BLaER1 treated with 17β-estradiol and CSF1 and Interleukin-3, amounts not matched to agents 10 nM and 100 nM (cell line): ENCODE results near the gene PRDM11.
"Not testable (repeated sequence)": the region's sequence is repeated elsewhere in the genome, so short reads cannot be mapped to it uniquely, and the experiment has no call there.

ENCODE experiments used
- H3K27ac ChIP-seq, 11 experiments: shearing (Covaris generic); formaldehyde crosslinking; 2 replicates each; pipeline ENCODE4 v1.8.1; 2022
- H3K27me3 ChIP-seq, 11 experiments: shearing (Covaris generic); formaldehyde crosslinking; 2 replicates each; pipeline ENCODE4 v1.8.1; 2022
- H3K36me3 ChIP-seq, 11 experiments: shearing (Covaris generic); formaldehyde crosslinking; 2 replicates each; pipeline ENCODE4 v1.8.1; 2022
- H3K4me1 ChIP-seq, 10 experiments: shearing (Covaris generic); formaldehyde crosslinking; 2 replicates each; pipeline ENCODE4 v1.8.1; 2022
- H3K4me2 ChIP-seq, 11 experiments: shearing (Covaris generic); formaldehyde crosslinking; 2 replicates each; pipeline ENCODE4 v1.8.1; 2022
- H3K4me3 ChIP-seq, 10 experiments: shearing (Covaris generic); formaldehyde crosslinking; 2 replicates each; pipeline ENCODE4 v1.8.1; 2022
- H3K9ac ChIP-seq, 11 experiments: shearing (Covaris generic); formaldehyde crosslinking; 2 replicates each; pipeline ENCODE4 v1.8.1; 2022
- H3K9me3 ChIP-seq, 11 experiments: shearing (Covaris generic); formaldehyde crosslinking; replicated peaks in 1 of 11; 2 replicates each; pipeline ENCODE4 v1.8.1; 2022
- H4K20me1 ChIP-seq, 11 experiments: shearing (Covaris generic); formaldehyde crosslinking; 2 replicates each; pipeline ENCODE4 v1.8.1; 2022
- Cebpa-rat ChIP-seq, 11 experiments: shearing (Covaris generic); IDR thresholded peaks; 2 replicates each; pipeline ENCODE4 v1.8.1; 2022

PRDM11 gene

GRCh38 chr11:45237711-45238315 lies 91.4 kb downstream of the PRDM11 start:
- peaks cover 0 to 10% (median 8%) of the 10 kb centered on the region in 11 experiments; a peak in 9 of 22 replicates for H3K9me3 ChIP-seq
- H3K4me3 ChIP-seq = no peak overlapping the region
- no peak for TF ChIP-seq Cebpa-rat (IDR thresholded peaks at IDR 0.05)
- no peaks in the 10 kb centered on the region for H3K27me3 ChIP-seq
- H3K36me3 ChIP-seq = no peaks in the 10 kb centered on the region
- H3K9ac ChIP-seq = no peak overlapping the region
- H4K20me1 ChIP-seq = no peaks in the 10 kb centered on the region
- no peak overlapping the region for H3K4me2 ChIP-seq
- no peak overlapping the region for H3K27ac ChIP-seq
- peaks cover 0 to 9% (median 3%) of the 10 kb centered on the region in 10 experiments; a peak in 7 of 20 replicates for H3K4me1 ChIP-seq

GRCh38 chr11:45238724-45239123 lies 92.3 kb downstream of the PRDM11 start:
- H3K4me1 ChIP-seq = peaks cover 0 to 9% (median 3%) of the 10 kb centered on the region in 10 experiments; a peak in 7 of 20 replicates
- H3K27me3 ChIP-seq = no peaks in the 10 kb centered on the region
- no peaks in the 10 kb centered on the region for H3K36me3 ChIP-seq
- no peak overlapping the region for H3K27ac ChIP-seq
- no peak overlapping the region for H3K4me3 ChIP-seq
- H3K4me2 ChIP-seq = no peak overlapping the region
- H3K9me3 ChIP-seq = peaks cover 0 to 10% (median 8%) of the 10 kb centered on the region in 11 experiments; a peak in 9 of 22 replicates
- TF ChIP-seq Cebpa-rat (IDR thresholded peaks at IDR 0.05) = no peak
- no peak overlapping the region for H3K9ac ChIP-seq
- H4K20me1 ChIP-seq = no peaks in the 10 kb centered on the region

GRCh38 chr11:45239733-45240132 lies 93.3 kb downstream of the PRDM11 start:
- Histone ChIP-seq H3K4me2 (no peak overlapping the region), H3K9ac (no peak overlapping the region), H3K27ac (no peak overlapping the region), H3K36me3 (no peaks in the 10 kb centered on the region), H3K27me3 (no peaks in the 10 kb centered on the region), H3K4me3 (no peak overlapping the region), H3K9me3 (peaks cover 0 to 10% (median 8%) of the 10 kb centered on the region in 11 experiments; a peak in 9 of 22 replicates), H3K4me1 (peaks cover 0 to 9% (median 3%) of the 10 kb centered on the region in 10 experiments; a peak in 7 of 20 replicates), H4K20me1 (peaks cover 0 to 5% (median 0%) of the 10 kb centered on the region in 11 experiments; a peak in 1 of 22 replicates)
- TF ChIP-seq Cebpa-rat (IDR thresholded peaks at IDR 0.05) = no peak

GRCh38 chr11:45243967-45244366 lies 97.5 kb downstream of the PRDM11 start:
- Histone ChIP-seq H3K9me3 (peaks cover 0 to 10% (median 8%) of the 10 kb centered on the region in 11 experiments; a peak in 9 of 22 replicates), H3K4me3 (no peak overlapping the region), H3K4me1 (peaks cover 0 to 6% (median 0%) of the 10 kb centered on the region in 10 experiments; a peak in 3 of 20 replicates), H3K4me2 (no peak overlapping the region), H4K20me1 (peaks cover 0 to 5% (median 0%) of the 10 kb centered on the region in 11 experiments; a peak in 1 of 22 replicates), H3K27ac (no peak overlapping the region), H3K36me3 (no peaks in the 10 kb centered on the region), H3K9ac (no peak overlapping the region), H3K27me3 (no peaks in the 10 kb centered on the region)
- no peak for TF ChIP-seq Cebpa-rat (IDR thresholded peaks at IDR 0.05)

- no peak for TF ChIP-seq Cebpa-rat (IDR thresholded peaks at IDR 0.05)
- Histone ChIP-seq H3K36me3 (no peaks in the 10 kb centered on the region), H3K4me2 (no peak overlapping the region), H3K9me3 (no peaks in the 10 kb centered on the region), H3K9ac (no peak overlapping the region), H3K4me3 (no peak overlapping the region), H3K27ac (no peak overlapping the region), H3K27me3 (no peaks in the 10 kb centered on the region), H4K20me1 (peaks cover 0 to 5% (median 0%) of the 10 kb centered on the region in 11 experiments; a peak in 1 of 22 replicates), H3K4me1 (peaks cover 0 to 7% (median 5%) of the 10 kb centered on the region in 10 experiments; a peak in 6 of 20 replicates)
These were observed 99.0 kb downstream of the PRDM11 start for GRCh38 chr11:45245218-45246045.

GRCh38 chr11:45246241-45246640 lies 99.8 kb downstream of the PRDM11 start:
- no peaks in the 10 kb centered on the region for H3K27me3 ChIP-seq
- TF ChIP-seq Cebpa-rat (IDR thresholded peaks at IDR 0.05) = no peak
- H4K20me1 ChIP-seq = peaks cover 0 to 5% (median 0%) of the 10 kb centered on the region in 11 experiments; a peak in 1 of 22 replicates
- no peak overlapping the region for H3K27ac ChIP-seq
- no peaks in the 10 kb centered on the region for H3K36me3 ChIP-seq
- peaks cover 0 to 7% (median 5%) of the 10 kb centered on the region in 10 experiments; a peak in 6 of 20 replicates for H3K4me1 ChIP-seq
- no peak overlapping the region for H3K4me3 ChIP-seq
- no peak overlapping the region for H3K4me2 ChIP-seq
- no peaks in the 10 kb centered on the region for H3K9me3 ChIP-seq
- no peak overlapping the region for H3K9ac ChIP-seq

- Histone ChIP-seq H3K27me3 (no peaks in the 10 kb centered on the region), H3K27ac (no peak overlapping the region), H3K4me2 (no peak overlapping the region), H3K4me1 (peaks cover 0 to 7% (median 5%) of the 10 kb centered on the region in 10 experiments; a peak in 6 of 20 replicates), H3K36me3 (no peaks in the 10 kb centered on the region), H4K20me1 (peaks cover 0 to 5% (median 0%) of the 10 kb centered on the region in 11 experiments; a peak in 1 of 22 replicates), H3K9me3 (no peaks in the 10 kb centered on the region), H3K4me3 (no peak overlapping the region), H3K9ac (no peak overlapping the region)
- TF ChIP-seq Cebpa-rat (IDR thresholded peaks at IDR 0.05) = no peak
These were observed 101.0 kb downstream of the PRDM11 start for GRCh38 chr11:45247433-45247832.

GRCh38 chr11:45248501-45249011 lies 102.1 kb downstream of the PRDM11 start:
- H3K36me3 ChIP-seq = no peaks in the 10 kb centered on the region
- no peaks in the 10 kb centered on the region for H3K9me3 ChIP-seq
- no peak for TF ChIP-seq Cebpa-rat (IDR thresholded peaks at IDR 0.05)
- no peak overlapping the region for H3K27ac ChIP-seq
- no peak overlapping the region for H3K4me3 ChIP-seq
- no peak overlapping the region for H3K9ac ChIP-seq
- H3K4me2 ChIP-seq = peak overlapping the region in 2 of 11 experiments; percentile 10 to 25; a peak in 2 of 22 replicates
- peaks cover 0 to 5% (median 0%) of the 10 kb centered on the region in 11 experiments; a peak in 1 of 22 replicates for H4K20me1 ChIP-seq
- H3K27me3 ChIP-seq = no peaks in the 10 kb centered on the region
- H3K4me1 ChIP-seq = peaks cover 0 to 7% (median 5%) of the 10 kb centered on the region in 10 experiments; a peak in 6 of 20 replicates

- not testable (repeated sequence) for H3K9me3 ChIP-seq, H3K27me3 ChIP-seq, H3K4me1 ChIP-seq, H3K36me3 ChIP-seq, H3K4me3 ChIP-seq, H3K27ac ChIP-seq, H4K20me1 ChIP-seq, H3K9ac ChIP-seq, H3K4me2 ChIP-seq
These were observed 102.9 kb downstream of the PRDM11 start for GRCh38 chr11:45249372-45249771.
